Measurements from ENCODE around the gene KLHL29. TPM values are rescaled to one million over a fixed set of nuclear protein-coding genes. Genes with fewer than 3 reads are reported as not detected.

KLHL29 gene
- total RNA-seq, 4 donors from 2014 or later: 2.2 to 3.3 (median 2.7) TPM

- no peak for DNase-seq
- no peaks in the 10 kb centered on the region for H3K27me3 ChIP-seq
- 72 to 76% methylated on average over 8 of the region's 8 CpGs for WGBS, 2 donors
- H3K9me3 ChIP-seq: no peaks in the 10 kb centered on the region
- TF ChIP-seq CTCF (IDR thresholded peaks at IDR 0.05): no peak
- TF ChIP-seq POLR2A (IDR thresholded peaks at IDR 0.05): no peak
- intact Hi-C loops (cut with DNase I): no loop called here
- H3K4me3 ChIP-seq (replicated peaks in 1 of 3): no peak overlapping the region
- no peaks in the 10 kb centered on the region for H3K36me3 ChIP-seq
- H3K4me1 ChIP-seq: peaks cover 0 to 4% of the 10 kb centered on the region in 2 donors
- no peak overlapping the region for H3K27ac ChIP-seq
Observed at GRCh38 chr2:23494286-23494685, 109.3 kb downstream of the KLHL29 start.

- no peak overlapping the region for H3K27ac ChIP-seq
- H3K4me1 ChIP-seq: peaks cover 0 to 4% of the 10 kb centered on the region in 2 donors
Observed at GRCh38 chr2:23495661-23496114, 110.7 kb downstream of the KLHL29 start.

GRCh38 chr2:23496456-23496855 is 111.5 kb downstream of the KLHL29 start:
- intact Hi-C loops (cut with DNase I): no loop called here
- H3K27me3 ChIP-seq: no peaks in the 10 kb centered on the region
- TF ChIP-seq POLR2A (IDR thresholded peaks at IDR 0.05) (no peak), CTCF (IDR thresholded peaks at IDR 0.05) (no peak)
- H3K4me1 ChIP-seq: peaks cover 0 to 4% of the 10 kb centered on the region in 2 donors
- no peaks in the 10 kb centered on the region for H3K9me3 ChIP-seq
- DNase-seq: no peak
- no peaks in the 10 kb centered on the region for H3K36me3 ChIP-seq
- H3K4me3 ChIP-seq (replicated peaks in 1 of 3): no peak overlapping the region
- no peak overlapping the region for H3K27ac ChIP-seq
- 90 to 95% methylated on average over 4 to 5 of the region's 5 CpGs for WGBS, 2 donors

More at GRCh38 chr2:23495661-23496114, 110.7 kb downstream of the KLHL29 start:
- H3K36me3 ChIP-seq: no peaks in the 10 kb centered on the region
- no peak for DNase-seq
- TF ChIP-seq CTCF (IDR thresholded peaks at IDR 0.05) (no peak), POLR2A (IDR thresholded peaks at IDR 0.05) (no peak)
- H3K9me3 ChIP-seq: no peaks in the 10 kb centered on the region
- H3K27me3 ChIP-seq: no peaks in the 10 kb centered on the region
- intact Hi-C loops (cut with DNase I): no loop called here
- 91 to 92% methylated on average over 15 to 19 of the region's 19 CpGs for WGBS, 2 donors
- H3K4me3 ChIP-seq (replicated peaks in 1 of 3): no peak overlapping the region

GRCh38 chr2:23497063-23497462 is 112.1 kb downstream of the KLHL29 start:
- no peak overlapping the region for H3K27ac ChIP-seq
- H3K27me3 ChIP-seq: no peaks in the 10 kb centered on the region
- no peak for TF ChIP-seq POLR2A (IDR thresholded peaks at IDR 0.05)
- no peak for TF ChIP-seq CTCF (IDR thresholded peaks at IDR 0.05)
- WGBS, 2 donors: 54 to 61% methylated on average over 7 of the region's 7 CpGs
- intact Hi-C loops (cut with DNase I): no loop called here
- no peaks in the 10 kb centered on the region for H3K36me3 ChIP-seq
- no peak for DNase-seq
- H3K4me1 ChIP-seq: peaks cover 0 to 4% of the 10 kb centered on the region in 2 donors
- H3K4me3 ChIP-seq (replicated peaks in 1 of 3): no peak overlapping the region
- no peaks in the 10 kb centered on the region for H3K9me3 ChIP-seq

- no peak for DNase-seq
- Histone ChIP-seq H3K4me1 (peaks cover 0 to 4% of the 10 kb centered on the region in 2 donors), H3K36me3 (no peaks in the 10 kb centered on the region), H3K27me3 (no peaks in the 10 kb centered on the region), H3K9me3 (no peaks in the 10 kb centered on the region), H3K27ac (no peak overlapping the region), H3K4me3 (replicated peaks in 1 of 3) (no peak overlapping the region)
- 54 to 61% methylated on average over 6 of the region's 6 CpGs for WGBS, 2 donors
- no peak for TF ChIP-seq CTCF (IDR thresholded peaks at IDR 0.05)
- TF ChIP-seq POLR2A (IDR thresholded peaks at IDR 0.05): no peak
- intact Hi-C loops (cut with DNase I): no loop called here
Observed at GRCh38 chr2:23497536-23497935, 112.6 kb downstream of the KLHL29 start.

Data from thyroid gland (tissue), 4 donors.